ENCODE measurements around the gene ELFN1.

Gene ELFN1

DNA sequence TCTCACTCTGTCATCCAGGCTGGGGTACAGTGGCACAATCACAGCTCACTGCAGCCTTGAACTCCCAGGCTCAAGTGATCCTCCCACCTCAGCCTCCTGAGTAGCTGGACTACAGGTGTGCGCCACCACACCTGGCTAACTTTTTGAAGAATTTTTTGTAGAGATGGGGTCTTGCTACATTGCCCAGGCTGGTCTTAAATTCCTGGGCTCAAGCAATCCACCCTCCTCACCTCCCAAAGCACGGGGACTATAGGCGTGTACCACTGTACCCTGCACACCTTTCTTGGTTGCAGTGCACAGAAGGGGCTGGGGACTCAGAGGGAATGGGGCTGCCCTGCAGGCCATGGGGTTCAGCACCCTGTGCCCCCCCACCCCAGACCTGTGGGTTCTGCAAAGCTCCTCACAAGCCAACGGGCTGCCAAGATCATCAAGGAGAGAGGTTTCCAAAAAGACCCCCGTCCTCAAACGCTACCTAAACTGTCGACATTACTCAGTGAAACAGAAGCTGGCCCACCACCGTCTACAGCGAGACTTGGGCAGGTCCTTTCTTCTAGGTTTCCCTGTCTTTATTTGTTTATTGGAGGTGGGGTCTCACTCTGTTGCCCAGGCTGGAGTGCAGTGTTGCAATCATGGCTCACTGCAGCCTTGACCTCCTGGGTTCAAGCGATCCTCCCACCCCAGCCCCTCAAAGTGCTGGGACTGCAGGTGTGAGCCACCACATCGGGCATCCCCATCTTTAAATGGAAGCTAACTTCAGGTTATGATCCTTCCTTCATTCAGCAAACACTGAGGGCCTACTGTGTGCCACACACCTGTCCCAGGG is 26.6 kb upstream of the ELFN1 start:
- no peak for DNase-seq

DNA sequence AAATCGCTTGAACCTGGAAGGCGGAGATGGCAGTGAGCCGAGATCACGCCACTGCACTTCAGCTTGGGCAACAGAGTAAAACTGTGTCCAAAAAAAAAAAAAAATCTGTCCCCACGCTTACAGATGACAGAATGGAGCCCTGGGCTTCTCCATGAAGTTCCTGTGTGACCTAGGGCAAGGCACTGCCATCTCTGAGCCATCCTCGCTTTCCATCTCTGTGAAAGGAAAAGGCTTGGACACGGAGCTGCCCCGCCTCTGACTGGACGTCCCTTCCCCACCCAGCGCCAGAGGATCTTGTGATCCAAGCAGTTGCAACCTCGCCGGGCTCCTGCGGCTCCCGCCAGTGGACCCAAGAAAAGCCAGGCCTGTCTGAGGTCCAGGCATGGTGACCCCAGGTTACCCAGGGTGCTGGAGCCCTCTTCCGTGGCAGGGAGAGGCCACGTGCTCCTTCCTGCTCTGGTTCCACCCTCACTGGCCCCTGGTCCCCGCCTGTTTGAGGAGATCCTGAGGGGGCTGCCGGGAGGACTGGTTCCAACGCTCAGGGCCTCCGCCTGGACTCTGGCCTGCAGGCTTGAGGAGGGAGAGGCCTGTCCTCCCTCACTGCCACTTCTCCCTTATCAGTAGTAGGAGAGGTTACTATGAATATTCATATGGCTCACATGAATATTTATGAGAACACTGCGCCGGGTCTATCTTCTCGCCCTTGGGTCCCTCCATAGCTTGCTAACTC is 25.6 kb upstream of the ELFN1 start:
- DNase-seq, result no peak

DNA sequence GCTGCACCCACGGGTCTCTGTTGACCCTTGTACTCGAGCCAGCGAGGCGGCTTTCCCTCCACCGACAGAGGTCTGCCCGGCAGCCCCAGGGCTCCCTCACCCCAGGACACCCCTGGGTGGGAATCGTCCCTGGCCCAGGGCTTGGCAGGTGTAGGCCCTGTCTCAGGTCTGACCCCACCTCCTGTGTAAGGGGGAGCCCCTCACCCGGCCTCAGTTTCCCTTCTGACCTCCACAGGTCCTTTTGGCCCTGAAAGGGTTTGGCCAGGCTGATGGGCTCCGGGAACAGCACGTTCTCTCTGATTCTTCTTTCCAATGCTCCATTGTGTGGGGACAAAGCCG is 25.0 kb upstream of the ELFN1 start:
- no peak for DNase-seq

DNA sequence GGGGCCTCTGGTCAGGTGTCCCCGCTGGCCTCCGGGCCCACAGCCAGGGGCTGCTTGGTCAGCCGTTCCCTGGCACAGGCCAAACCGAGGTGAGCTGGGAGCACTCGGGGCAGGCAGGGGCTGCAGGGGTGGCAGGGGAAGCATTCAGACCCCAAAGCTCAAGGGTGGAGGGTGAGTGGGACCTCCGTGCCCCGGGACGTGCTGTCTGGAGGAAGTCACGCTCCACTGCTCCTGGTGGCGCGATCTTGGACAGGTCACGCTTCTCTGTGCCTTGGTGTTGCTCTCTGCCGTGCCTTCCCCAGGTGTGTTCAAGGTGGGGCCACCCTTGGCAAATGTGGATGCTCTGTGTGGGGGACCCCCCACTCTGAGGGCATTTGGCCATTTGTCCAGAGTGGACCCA is 24.6 kb upstream of the ELFN1 start:
- DNase-seq, result no peak

DNA sequence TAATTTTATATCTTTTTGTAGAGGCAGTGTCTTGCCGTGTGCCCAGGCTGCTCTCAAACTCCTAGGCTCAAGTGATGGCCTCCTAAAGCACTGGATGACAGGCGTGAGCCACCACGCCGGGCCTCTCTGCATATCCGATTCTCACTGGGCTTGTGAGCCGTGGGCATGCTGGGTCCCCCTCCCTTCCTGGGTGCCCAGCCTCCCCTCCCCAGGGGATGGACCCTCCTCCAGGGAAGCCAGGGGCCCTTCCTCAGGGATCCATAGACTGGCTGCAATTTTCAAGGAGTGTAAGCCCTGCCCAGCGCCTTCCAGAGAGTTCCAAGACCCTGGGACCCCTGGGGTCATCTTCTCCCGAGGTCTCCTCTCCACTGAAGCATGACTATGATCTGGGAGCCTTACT is 23.7 kb upstream of the ELFN1 start:
- DNase-seq, result no peak

DNA sequence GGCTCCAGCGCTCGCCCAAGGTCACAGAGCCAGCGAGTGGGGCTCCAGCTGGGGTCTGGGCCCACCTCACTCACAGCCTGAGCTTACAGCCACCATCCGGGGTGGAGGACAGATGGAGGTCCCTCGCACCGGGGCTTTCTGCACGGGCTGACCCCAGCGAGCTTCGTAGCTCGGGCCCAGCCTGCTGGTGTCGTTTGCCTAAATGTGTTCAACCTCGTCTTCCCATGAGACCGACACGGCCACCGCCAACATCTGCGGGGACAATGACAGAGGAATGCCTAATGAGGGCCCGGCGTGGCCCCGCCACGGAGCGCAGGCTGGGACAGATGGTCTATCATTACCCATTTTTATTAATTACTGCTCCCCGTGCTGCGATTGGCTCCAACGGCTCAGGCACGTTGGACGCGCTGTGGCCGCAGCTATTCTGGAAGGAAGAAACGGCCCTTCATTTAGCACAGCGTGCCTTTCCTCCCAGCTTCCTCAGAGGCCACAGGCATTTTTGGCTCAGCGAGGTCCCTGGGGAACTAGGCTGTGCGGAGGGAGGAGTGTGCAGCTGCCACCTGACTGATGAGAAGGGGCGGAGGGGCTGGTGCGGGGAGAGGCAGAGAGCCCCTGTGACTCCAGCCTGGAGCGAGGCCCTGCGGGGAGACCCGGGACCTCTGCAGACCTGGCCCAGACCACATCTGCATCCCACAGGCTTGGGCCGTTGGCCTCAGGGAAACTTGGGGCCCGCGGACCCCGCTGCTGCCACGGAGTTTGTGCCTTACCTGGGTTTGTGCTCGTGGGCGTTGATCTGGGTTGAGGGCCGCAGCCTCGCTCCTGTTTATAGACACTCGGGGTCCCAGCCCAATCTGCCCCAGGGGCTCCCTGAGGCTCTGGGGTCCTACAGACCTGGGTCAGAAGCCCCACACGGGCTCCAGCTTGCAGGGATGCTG is 22.9 kb upstream of the ELFN1 start:
- no peak for DNase-seq

DNA sequence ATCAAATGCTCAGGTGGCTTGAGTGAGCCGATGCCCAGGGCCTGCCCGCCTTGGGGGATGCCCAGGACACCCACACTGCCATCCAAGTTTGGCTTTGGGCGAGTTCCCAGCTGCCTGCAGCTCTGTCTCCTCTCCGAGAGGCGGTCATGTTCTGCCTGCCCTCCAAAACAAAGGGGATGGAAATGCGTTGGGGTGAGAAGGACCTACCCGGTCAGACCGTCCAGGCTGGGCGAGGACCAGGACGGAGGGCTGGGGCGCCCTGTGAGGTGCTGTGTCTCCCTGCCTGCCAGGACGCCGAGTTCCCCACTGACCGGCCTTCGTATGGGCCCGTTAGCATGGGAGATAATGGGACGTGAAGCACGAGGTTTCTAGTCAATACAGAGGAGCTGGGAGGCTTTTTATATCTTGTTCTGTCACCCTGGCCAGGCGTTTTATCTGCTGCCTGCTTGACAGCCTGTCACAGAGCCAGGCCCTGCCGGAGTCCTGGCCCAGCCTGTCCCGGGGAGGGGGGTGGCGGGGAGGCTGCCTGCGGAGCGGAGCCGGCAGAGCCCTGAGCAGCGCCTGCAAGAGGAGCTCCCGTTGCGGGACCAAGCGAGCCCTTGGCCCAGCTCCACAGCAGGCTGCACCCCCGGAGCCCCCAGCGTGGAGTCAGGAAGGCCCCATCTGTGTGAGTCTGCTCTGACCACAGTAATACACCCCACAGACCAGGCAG is 22.0 kb upstream of the ELFN1 start:
- no peak for DNase-seq

DNA sequence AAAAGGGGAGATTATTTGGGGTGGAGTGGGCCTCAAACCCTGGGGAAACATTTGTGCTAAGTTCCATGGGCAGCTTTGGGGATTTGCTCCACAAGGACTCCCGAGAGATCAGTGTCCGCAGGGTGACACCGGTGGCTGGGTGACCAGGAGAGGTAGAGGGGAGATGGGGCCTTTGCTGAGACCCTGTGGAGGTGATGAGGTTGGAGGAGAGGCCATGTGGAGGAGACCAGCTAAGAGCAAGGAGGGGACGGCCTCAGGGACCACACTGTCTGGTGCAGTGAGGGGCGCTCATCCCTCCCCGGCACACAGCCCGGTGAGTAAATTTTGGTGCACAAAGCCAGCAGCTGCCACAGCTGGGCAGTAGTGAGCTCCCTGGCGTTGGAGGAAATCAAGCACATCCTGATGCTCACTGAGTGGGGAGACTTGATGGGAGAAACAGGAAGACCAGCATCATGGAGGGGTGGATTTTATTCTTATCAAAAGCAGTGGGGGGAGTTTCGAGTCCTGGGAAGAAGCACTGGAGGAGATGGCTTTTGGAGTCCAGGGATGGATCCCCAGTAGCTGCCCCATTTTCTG is 20.2 kb upstream of the ELFN1 start:
- DNase-seq, result no peak

DNA sequence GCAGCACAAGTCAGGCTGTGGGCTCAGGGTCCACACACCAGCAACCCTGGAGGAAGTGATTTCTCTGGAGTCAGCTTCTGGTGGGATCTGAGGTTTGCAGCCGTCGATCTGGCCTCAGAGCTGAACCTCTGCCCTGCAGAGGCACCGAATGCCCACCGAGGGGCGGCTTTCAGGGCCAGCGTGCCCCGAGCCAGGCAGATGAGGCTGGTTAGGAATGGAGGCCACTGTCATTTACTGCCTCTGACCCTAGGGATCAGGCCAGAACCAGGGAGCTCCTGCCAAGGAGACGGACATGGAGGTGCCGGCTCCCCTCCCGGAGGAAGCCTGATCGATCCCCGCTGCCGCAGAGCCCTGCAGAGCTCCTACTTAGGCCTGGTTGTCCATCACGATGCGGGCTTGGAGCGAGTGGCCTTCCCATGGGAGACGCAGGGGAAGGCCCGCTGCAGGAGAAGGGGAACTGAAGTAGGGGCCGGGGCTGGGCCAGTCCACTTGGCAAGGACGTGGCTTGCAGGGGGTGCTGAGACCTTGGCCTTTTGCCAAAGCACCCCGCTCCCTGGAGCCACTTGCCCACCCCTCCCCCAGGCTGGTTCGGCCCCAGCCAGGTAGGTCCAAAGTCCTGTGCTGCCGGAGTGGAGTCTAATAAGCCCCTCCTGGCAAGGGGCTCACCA is 19.6 kb upstream of the ELFN1 start:
- no peak for DNase-seq

DNA sequence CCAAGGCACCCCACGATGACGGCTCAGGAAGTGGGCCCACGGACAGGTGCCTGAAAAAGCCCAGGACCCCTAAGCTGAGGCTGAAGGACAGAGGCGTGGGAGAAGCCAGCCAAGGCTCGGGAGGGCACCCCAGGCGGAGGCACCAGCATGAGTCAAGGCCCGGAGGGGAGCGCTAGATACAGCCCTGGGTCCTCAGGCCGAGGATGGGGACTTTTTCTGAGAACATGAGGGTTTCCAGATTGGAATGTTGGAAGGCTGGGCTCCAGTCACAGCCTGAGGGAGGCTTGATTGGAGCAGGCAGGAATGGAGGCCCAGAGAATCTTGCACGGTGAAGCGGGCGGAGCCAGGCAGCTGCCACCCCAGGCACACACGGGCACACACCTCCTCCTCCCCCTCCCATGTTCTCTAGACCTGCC is 19.0 kb upstream of the ELFN1 start:
- no peak for DNase-seq

DNA sequence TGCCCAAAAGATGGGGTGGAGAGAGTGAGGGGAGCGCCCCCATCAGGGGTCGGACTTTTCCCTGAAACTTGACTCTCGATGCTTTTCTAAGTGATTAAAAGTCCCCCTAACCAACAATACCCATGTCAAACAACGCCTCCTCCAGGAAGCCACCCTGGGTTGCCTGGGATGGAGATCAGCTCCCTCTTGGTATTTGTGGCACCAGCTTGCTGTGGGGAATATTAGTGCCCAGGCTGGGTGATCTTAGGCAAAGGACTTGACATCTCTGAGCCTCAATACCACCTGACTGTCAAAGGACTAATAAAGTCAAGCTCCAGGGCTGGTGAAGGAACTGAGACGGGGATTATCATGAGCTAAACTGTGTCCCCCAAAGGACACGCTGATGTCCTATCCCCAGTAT is 18.2 kb upstream of the ELFN1 start:
- no peak for DNase-seq

DNA sequence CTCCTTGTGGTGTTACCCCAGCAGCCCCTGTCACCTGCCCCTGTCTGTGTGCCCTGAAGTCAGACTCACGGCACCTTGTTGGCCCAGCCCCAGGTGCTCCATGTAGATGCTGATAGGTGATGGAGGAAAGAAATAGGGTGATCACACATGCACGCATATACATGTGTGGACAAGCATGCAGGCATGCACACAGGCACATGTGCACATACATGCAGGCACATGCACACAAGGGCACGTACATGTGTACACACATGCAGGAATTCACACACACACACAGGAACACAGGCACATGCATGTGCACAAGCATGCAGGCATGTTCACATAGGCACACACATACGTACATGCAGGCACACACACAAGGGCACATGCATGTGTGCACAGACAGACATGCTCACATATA is 16.6 kb upstream of the ELFN1 start:
- DNase-seq, result no peak

DNA sequence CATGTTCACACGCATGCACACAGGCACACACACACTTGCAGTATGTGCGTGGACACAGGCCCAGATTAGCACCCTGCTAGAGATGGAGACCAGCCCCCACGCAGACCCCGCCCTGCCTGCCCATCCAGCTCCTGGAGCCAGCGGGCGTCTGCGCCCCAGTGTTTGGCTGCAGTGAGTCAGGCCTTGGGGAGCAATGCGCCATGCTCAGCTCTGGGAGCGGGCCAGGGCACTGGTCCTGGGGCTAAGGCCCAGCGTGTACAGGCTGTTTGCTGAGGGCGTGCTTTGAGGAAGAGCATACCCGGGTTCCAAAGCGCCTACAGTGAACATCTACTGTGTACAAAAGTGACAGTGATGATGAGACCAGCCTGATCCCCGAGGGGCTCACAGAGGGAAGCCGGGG is 16.0 kb upstream of the ELFN1 start:
- DNase-seq, result no peak

DNA sequence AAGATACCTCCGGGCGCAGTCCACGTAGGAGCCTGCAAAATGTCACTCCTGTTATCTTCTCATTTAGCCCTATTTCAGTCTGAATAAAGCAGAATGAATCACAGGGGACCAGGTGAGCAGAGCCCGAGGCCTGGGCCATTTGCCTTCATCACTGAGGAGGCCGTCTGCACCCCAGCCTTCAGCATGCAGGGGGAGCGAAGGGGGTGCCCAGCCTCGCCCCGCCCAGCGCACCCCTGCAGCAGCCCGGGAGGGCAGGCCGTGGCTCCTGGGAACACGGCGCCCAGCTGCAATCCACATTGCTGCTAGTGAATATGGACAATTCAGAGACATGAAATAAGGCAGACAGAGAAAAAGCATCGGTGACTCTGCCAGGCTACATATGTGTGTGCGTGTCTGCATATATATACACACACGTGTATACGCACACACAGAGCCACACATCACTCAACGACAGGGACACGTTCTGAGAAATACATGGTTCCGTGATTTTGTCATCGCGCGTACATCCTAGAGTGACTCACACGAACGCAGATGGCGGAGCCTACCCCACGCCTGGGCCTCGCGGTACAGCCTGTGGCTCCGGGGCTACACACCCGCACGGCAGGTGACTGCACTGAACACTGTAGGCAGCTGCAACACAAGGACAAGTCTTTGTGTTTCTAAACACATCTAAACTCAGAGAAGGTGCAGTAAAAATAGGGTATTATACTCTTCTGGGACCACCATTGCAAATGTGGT is 15.2 kb upstream of the ELFN1 start:
- no peak for DNase-seq

DNA sequence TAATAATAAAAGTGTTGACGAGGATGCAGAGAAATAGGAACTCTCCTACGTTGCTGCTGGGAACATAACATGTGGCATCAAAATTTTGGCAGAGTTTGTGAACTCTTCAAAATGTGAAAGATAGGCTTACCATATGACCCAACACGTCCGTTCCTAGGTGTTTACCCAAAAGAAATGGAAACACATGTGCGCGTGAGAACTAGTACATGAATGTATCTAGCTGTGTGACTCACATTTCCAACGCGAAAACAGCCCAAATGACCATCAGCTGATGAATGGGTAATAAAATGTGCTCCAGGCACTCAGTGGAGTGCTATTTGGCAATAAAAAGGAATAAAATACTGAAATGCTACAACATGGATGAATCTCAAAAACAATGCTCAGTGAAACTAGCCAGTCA is 10.4 kb upstream of the ELFN1 start:
- DNase-seq, result no peak

DNA sequence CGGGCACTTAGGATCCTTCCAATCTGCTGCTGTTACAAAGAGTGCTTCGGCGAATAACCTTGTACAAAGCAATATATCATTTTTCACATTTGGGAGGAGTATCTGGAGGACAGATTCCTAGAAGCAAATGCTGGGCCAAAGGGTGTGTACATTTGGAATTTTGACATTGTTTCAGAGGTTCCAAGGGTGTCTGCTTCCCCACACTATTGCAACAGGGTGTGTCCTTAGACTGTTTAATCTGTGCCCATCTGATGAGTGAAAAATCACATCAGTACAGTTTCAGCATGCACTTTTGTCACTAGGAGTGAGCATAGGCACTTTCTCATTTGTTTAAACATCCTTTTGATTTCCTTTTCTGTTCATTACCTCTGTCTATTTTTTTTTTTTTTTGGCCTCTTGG is 8.6 kb upstream of the ELFN1 start:
- no peak for DNase-seq

DNA sequence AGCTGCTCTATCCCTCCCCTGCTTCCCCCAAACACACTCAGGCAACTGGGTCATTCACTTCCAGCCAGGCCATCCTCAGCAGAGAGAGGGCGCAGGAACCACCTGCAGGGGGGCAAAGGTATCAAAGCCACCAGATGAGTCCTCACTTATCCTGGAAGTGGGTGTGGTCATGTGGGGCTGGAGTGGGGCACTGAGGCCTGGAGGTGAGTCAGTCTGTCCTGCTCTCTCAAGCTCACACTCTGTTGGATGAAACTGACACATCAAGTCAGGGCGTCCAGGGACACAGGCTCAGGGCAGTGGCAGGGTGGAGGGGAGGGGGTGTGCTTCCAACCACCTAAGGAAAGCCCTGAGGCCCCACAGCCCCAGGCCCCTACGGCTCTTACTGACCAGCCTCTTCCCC is 8.0 kb upstream of the ELFN1 start:
- DNase-seq, result no peak

DNA sequence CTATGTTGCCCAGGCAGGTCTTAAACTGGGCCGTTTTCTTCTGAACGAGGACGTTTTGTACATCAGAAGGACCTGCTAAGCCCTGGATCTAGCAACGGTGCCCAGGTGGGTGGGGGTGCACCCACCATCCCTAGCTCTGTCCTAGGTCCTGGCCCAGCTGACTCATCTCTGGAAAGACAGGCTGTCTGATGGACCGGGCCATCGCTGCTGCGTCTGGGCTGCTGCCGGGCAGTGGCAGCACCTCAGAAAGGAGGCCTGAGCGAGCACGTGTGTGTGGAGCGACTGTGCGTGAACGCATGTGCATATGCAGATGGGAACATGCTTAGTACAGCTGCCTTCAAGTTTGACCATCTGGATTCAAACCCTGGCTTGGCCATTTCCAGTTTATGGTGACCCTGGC is 7.3 kb upstream of the ELFN1 start:
- no peak for DNase-seq

DNA sequence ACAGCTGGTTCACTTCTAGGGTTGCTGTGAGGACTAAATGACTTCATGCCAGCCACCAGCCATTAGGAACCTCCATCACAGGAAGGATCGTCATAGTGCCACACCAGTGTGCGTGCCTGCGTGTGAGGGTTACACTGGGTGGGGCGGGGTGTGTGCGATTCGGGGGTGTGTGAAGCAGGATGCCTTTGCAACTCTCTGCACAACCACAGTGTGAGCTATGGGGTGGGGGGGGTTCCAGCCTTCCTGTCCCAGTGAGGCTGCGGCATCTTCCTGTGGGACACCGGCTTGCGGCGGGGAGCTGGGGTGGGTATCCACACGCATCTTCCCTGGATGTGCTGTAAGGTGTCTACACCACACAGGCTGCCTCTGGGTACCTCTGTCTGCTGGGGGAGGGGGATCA is 6.9 kb upstream of the ELFN1 start:
- no peak for DNase-seq

DNA sequence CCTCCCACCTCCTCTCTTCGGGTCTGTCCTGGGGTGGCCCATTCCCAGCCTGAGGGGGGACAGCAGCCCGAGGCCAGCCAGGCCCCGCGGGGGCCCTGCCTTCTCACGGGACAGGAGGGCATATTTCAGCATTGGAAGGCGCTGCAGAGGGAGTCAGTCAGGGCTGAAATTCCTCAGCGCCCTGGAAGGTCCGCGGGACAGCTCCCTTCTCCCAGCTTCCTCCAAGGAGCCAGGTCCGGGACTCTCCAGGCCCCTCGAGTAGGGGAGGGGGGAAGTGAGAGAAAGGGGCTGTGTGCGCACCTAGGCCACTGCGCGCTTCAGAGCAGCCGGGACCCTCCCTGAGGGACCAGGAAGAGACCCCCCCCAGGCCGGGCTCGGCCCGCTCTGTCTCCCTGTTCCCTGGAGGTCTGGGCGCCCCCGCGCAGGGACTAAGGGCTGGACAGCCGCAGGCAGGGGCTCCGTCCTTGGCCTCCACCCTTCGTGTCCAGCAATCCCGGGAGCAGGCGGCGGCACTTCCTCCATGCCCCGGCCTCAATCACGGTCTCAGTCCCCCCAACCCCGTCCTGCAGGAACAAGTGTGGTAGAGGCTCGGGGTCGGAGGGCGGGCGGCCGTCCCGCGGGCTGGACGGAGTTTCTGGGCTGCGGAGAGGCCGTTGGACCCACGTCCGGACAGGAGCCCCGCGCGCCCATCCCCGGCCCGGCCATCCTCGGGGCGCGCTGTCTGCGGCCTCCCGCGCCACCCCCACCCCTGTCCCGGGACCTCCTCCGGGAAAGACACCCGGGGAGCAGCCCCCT is 6.0 kb upstream of the ELFN1 start:
- no peak for DNase-seq
